Natural killer cell (primary cell): Measurements from ENCODE around the gene SLC22A17. TPM values are rescaled to one million over a fixed set of nuclear protein-coding genes. Genes with fewer than 3 reads are reported as not detected.

Experiments
- ATAC-seq, 3 donors: fragments of 150-1000 bp in 2 of 3; fragments of 200-7000 bp in 1 of 3; cut with Tn5 transposase; 1 replicate in 1 of 3; 2 replicates in 2 of 3; pipeline ENCODE4 v1.10.0; 2021; ENCODE audit warnings: mild to moderate bottlenecking in 2 of 3, moderate library complexity in 2 of 3
- DNase-seq, 2 donors: peaks; one replicate each; pipeline versions ENCODE4 v3.0.0 to v3.0.0-alpha.2; 2013 to 2021; ENCODE audit warnings: mixed read lengths in 1 of 2
- H3K27ac ChIP-seq: one replicate; pipeline ENCODE4 v1.5.1; 2013; ENCODE audit warnings: mild to moderate bottlenecking, low read length
- H3K27me3 ChIP-seq: one replicate; pipeline ENCODE4 v1.6.1; 2013; ENCODE audit warnings: low read length; ENCODE audit not compliant: control insufficient read depth, insufficient read depth
- H3K36me3 ChIP-seq: one replicate; pipeline ENCODE4 v1.6.1; 2013; ENCODE audit warnings: low read length; ENCODE audit not compliant: control insufficient read depth, insufficient read depth
- H3K4me1 ChIP-seq: one replicate; pipeline ENCODE4 v1.6.1; 2013; ENCODE audit warnings: low read length; ENCODE audit not compliant: control insufficient read depth, insufficient read depth
- H3K4me3 ChIP-seq: one replicate; pipeline ENCODE4 v1.5.1; 2013; ENCODE audit warnings: low read length
- H3K9me3 ChIP-seq: one replicate; pipeline ENCODE4 v1.6.1; 2013; ENCODE audit warnings: low read length; ENCODE audit not compliant: control insufficient read depth, insufficient read depth
- H3K27ac Mint-ChIP-seq, 2 donors: one replicate each; pipeline ENCODE4 v1.8.0; 2022; ENCODE audit warnings: mild to moderate bottlenecking in 2 of 2, mixed read lengths in 2 of 2, moderate library complexity in 1 of 2
- H3K27me3 Mint-ChIP-seq, 2 donors: one replicate each; pipeline ENCODE4 v1.8.0; 2022; ENCODE audit warnings: low read depth in 2 of 2, mixed read lengths in 2 of 2
- H3K36me3 Mint-ChIP-seq: one replicate; pipeline ENCODE4 v1.8.0; 2022; ENCODE audit warnings: mixed read lengths
- H3K4me1 Mint-ChIP-seq, 2 donors: one replicate each; pipeline ENCODE4 v1.8.0; 2022; ENCODE audit warnings: mixed read lengths in 2 of 2
- H3K4me3 Mint-ChIP-seq: one replicate; pipeline ENCODE4 v1.8.0; 2022; ENCODE audit warnings: mild to moderate bottlenecking, moderate library complexity, mixed read lengths
- H3K9me3 Mint-ChIP-seq, 2 donors: one replicate each; pipeline ENCODE4 v1.8.0; 2022; ENCODE audit warnings: mixed read lengths in 2 of 2
- WGBS: methylation state at CpG from one replicate; pipeline ENCODE4 v1.1.7; 2013; ENCODE audit warnings: missing lambda C conversion rate; ENCODE audit not compliant: insufficient coverage; 5-methylcytosine and 5-hydroxymethylcytosine counted together
- intact Hi-C: fragments of 100-400 bp; cut with micrococcal nuclease; formaldehyde crosslinking; loops from one replicate; pipeline ENCODE4 v1.14.2; 2022
- total RNA-seq, 4 donors: library from RNA; stranded (reverse); fragments of 120-200 nt in 1 of 4; gene quantifications; one replicate each; pipeline versions ENCODE4 v1.2.3 to v1.2.4, GENCODE V29; 2013 to 2022
- TF ChIP-seq, protein P1 (sequence below): fragments of 200-600 bp; IDR thresholded peaks from one replicate; pipeline ENCODE4 v1.8.0; 2022; ENCODE audit warnings: antibody characterized with exemption

Gene SLC22A17
- total RNA-seq, 3 donors from 2014 or later (not counting 1 experiment from before 2014, with no cell fraction given), result 0.28 to 1.00 TPM; not detected in 1

DNA sequence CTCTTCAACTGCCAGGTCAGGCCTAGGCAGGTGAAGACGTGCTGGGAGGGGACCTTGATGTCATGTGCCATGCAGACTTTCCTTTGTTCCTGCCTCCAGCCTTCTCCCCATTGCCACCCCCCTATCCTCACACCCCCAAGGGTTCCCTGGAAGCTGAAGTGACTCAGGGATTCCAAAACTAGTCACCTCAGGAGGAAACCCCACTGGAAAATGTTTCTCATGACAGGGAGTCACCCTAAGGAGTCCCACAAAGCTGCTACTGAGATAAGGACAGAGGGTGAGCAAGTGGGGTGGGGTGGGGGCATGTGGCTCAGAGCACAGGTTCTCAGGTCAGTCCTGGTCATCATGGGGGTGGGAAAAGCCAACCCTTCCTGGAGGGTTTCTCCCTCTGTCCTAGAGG lies 17.5 kb upstream of the SLC22A17 start:
- no peaks in the 10 kb centered on the region for H3K4me1 Mint-ChIP-seq
- H3K27me3 Mint-ChIP-seq, result peaks cover 22 to 28% of the 10 kb centered on the region in 2 donors
- 69% methylated on average over 1 of the region's 1 CpG for WGBS
- DNase-seq (no peak), ATAC-seq (no peak)
- Histone ChIP-seq H3K4me1 (no peaks in the 10 kb centered on the region), H3K27ac (no peak overlapping the region), H3K36me3 (no peaks in the 10 kb centered on the region), H3K27me3 (no peaks in the 10 kb centered on the region), H3K9me3 (no peaks in the 10 kb centered on the region), H3K4me3 (no peak overlapping the region)
- intact Hi-C loops, result no loop called here
- no peak overlapping the region for H3K27ac Mint-ChIP-seq
- no peaks in the 10 kb centered on the region for H3K36me3 Mint-ChIP-seq
- no peak overlapping the region for H3K4me3 Mint-ChIP-seq
- H3K9me3 Mint-ChIP-seq, result no peaks in the 10 kb centered on the region
- TF ChIP-seq, protein P1, sequence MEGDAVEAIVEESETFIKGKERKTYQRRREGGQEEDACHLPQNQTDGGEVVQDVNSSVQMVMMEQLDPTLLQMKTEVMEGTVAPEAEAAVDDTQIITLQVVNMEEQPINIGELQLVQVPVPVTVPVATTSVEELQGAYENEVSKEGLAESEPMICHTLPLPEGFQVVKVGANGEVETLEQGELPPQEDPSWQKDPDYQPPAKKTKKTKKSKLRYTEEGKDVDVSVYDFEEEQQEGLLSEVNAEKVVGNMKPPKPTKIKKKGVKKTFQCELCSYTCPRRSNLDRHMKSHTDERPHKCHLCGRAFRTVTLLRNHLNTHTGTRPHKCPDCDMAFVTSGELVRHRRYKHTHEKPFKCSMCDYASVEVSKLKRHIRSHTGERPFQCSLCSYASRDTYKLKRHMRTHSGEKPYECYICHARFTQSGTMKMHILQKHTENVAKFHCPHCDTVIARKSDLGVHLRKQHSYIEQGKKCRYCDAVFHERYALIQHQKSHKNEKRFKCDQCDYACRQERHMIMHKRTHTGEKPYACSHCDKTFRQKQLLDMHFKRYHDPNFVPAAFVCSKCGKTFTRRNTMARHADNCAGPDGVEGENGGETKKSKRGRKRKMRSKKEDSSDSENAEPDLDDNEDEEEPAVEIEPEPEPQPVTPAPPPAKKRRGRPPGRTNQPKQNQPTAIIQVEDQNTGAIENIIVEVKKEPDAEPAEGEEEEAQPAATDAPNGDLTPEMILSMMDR, result no peak

DNA sequence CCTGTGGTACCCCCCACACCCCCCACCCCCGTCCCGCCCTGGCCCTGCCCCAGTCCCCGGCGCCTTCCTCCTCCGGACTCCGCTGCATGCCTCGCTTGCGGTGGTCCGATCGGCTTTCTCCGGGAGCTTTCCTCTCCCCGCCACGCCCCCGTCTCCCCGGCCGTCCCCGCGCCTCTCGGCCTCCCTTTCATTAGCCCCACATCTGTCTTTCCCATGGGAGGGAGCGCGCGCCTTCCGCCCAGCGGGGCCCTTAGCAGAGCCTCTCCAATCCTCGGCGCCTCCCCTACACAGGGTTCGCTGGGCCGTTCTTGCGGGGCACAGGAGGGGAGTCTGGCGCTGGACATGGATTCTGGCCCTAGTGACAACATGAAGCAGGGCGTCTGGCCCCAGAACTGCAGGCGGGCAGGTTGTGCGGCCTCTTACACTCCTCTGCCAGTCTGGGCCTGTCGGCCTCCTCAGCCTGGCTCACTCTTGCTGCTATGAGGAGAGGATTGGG lies 13.8 kb upstream of the SLC22A17 start:
- Histone ChIP-seq H3K27ac (no peak overlapping the region), H3K4me3 (no peak overlapping the region), H3K36me3 (no peaks in the 10 kb centered on the region), H3K27me3 (peaks cover 5% of the 10 kb centered on the region), H3K4me1 (no peaks in the 10 kb centered on the region), H3K9me3 (no peaks in the 10 kb centered on the region)
- DNase-seq, result no peak
- Mint-ChIP-seq H3K9me3 (no peaks in the 10 kb centered on the region), H3K4me1 (no peaks in the 10 kb centered on the region), H3K4me3 (no peak overlapping the region), H3K27me3 (peaks cover 29 to 36% of the 10 kb centered on the region in 2 donors), H3K36me3 (no peaks in the 10 kb centered on the region), H3K27ac (no peak overlapping the region)
- ATAC-seq, result no peak
- WGBS, result 75% methylated on average over 34 of the region's 34 CpGs
- intact Hi-C loops, result no loop called here
- TF ChIP-seq, protein P1, result no peak

DNA sequence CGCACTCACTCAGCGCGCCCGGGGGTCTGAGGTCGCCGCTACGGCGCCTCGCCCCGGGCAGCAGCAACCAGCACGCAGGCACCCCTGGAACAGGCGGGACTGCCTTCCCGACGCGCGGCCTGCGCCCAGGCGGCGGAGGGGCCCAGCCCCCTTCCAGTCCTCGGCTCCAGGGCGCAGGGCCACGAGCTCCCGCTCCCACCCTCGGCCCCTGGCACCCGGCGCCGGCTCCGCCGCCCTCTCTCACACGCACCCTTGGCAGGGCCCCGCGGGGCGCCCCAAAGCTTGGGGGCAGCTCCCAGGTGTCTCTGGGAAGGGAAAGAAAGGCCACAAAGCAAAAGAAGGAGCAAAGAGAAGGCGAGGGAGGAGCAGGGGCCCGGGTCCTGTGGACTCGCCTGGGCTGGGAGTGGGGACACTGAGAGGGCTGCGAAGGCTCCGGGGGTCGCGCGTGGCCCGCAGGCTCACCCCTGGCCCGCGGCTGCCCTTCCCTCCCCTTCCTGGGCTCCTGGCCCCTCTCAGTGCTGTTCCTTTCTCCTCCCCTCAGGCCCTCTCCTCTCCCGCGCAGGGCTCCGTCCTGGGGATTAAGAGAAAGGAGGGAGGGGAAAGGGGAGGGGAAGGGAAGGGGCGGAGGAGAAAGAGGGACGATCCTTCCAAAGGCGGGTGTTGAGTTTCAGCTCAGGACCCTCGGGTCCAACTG lies 13.2 kb upstream of the SLC22A17 start:
- no peak overlapping the region for H3K4me3 ChIP-seq
- intact Hi-C loops, result no loop called here
- Mint-ChIP-seq H3K4me3 (no peak overlapping the region), H3K4me1 (no peaks in the 10 kb centered on the region), H3K27ac (no peak overlapping the region), H3K36me3 (no peaks in the 10 kb centered on the region), H3K27me3 (peaks cover 31 to 32% of the 10 kb centered on the region in 2 donors), H3K9me3 (no peaks in the 10 kb centered on the region)
- DNase-seq (no peak), ATAC-seq (no peak)
- no peaks in the 10 kb centered on the region for H3K36me3 ChIP-seq
- TF ChIP-seq, protein P1, result no peak
- WGBS, result 8% methylated on average over 46 of the region's 51 CpGs
- no peaks in the 10 kb centered on the region for H3K9me3 ChIP-seq
- H3K4me1 ChIP-seq, result no peaks in the 10 kb centered on the region
- H3K27ac ChIP-seq, result no peak overlapping the region
- peaks cover 5% of the 10 kb centered on the region for H3K27me3 ChIP-seq
